H1 (cell line): ENCODE data around the gene UBR1. TPM values are rescaled to one million over a fixed set of nuclear protein-coding genes. Genes with fewer than 3 reads are reported as not detected.

Source experiments
- CTCF ChIA-PET: fragments of 300-600 bp; sonication (Branson Sonifier 250); formaldehyde crosslinking; loops from one replicate; lab custom pipeline; 2021; ENCODE audit not compliant: partially characterized antibody; lab: Charles Lee
- POLR2A ChIA-PET: fragments of 300-600 bp; sonication (Branson Sonifier 250); formaldehyde crosslinking; loops from one replicate; lab custom pipeline; 2021; ENCODE audit warnings: inconsistent platforms; ENCODE audit not compliant: partially characterized antibody; lab: Charles Lee
- DNase-seq, 2 experiments: peaks; one replicate each; pipeline versions ENCODE4 v3.0.0 to v3.0.0-alpha.2; 2010 to 2022; ENCODE audit warnings: low spot score in 2 of 2, low read depth in 1 of 2, mixed read lengths in 1 of 2
- FAIRE-seq: peaks from 2 replicates; lab custom pipeline; 2011; peaks lifted over from hg19 to GRCh38; lab: Jason Lieb, UNC
- H2AFZ ChIP-seq: 2 replicates; pipeline ENCODE4 v1.8.1; 2012; ENCODE audit warnings: low read length, inconsistent platforms
- H2AK5ac ChIP-seq: 2 replicates; pipeline ENCODE4 v1.6.1; 2013; ENCODE audit warnings: low read depth, low read length
- H2BK120ac ChIP-seq: replicated peaks from 2 replicates; pipeline ENCODE3; 2013; ENCODE audit warnings: low read depth, low read length, inconsistent platforms
- H2BK12ac ChIP-seq: 2 replicates; pipeline ENCODE4 v1.6.1; 2013; ENCODE audit warnings: low read depth, low read length
- H2BK15ac ChIP-seq: 2 replicates; pipeline ENCODE4 v1.6.1; 2013; ENCODE audit warnings: low read length
- H2BK20ac ChIP-seq: 2 replicates; pipeline ENCODE4 v1.6.1; 2013; ENCODE audit warnings: low read length
- H2BK5ac ChIP-seq: 2 replicates; pipeline ENCODE4 v1.6.1; 2013; ENCODE audit warnings: low read depth, low read length
- H3K14ac ChIP-seq: 2 replicates; pipeline ENCODE4 v1.6.1; 2013; ENCODE audit warnings: inconsistent platforms; ENCODE audit not compliant: insufficient read length
- H3K18ac ChIP-seq: 2 replicates; pipeline ENCODE4 v1.6.1; 2013; ENCODE audit warnings: low read length; ENCODE audit errors: extremely low read depth
- H3K23ac ChIP-seq: 2 replicates; pipeline ENCODE4 v1.6.1; 2013; ENCODE audit warnings: inconsistent platforms; ENCODE audit not compliant: insufficient read length
- H3K23me2 ChIP-seq: 2 replicates; pipeline ENCODE4 v1.6.1; 2013; ENCODE audit warnings: low read depth, low read length
- H3K27ac ChIP-seq: 2 replicates; pipeline ENCODE4 v1.6.1; 2011; ENCODE audit warnings: low read depth, low read length, inconsistent platforms
- H3K27me3 ChIP-seq, 4 experiments: replicated peaks in 1 of 4; 1 replicate in 1 of 4; 2 replicates in 3 of 4; pipeline versions ENCODE4 v1.6.1 to v1.8.1; 2011 to 2013; ENCODE audit warnings: low read length in 3 of 4, mild to moderate bottlenecking in 3 of 4, inconsistent platforms in 2 of 4, mixed read lengths in 2 of 4, moderate library complexity in 1 of 4; ENCODE audit not compliant: control insufficient read depth in 3 of 4, insufficient read depth in 3 of 4; ENCODE audit errors: extremely low read depth in 1 of 4
- H3K36me3 ChIP-seq, 4 experiments: 2 replicates each; pipeline versions ENCODE4 v1.6.1 to v1.8.1; 2011 to 2013; ENCODE audit warnings: mild to moderate bottlenecking in 4 of 4, low read length in 3 of 4, moderate library complexity in 2 of 4, control low read depth in 1 of 4, inconsistent platforms in 1 of 4; ENCODE audit not compliant: insufficient read depth in 4 of 4, control insufficient read depth in 2 of 4
- H3K4ac ChIP-seq: replicated peaks from 2 replicates; pipeline ENCODE3; 2013; ENCODE audit warnings: low read length, low read depth, mixed read lengths, inconsistent platforms; ENCODE audit not compliant: insufficient read length
- H3K4me1 ChIP-seq, 4 experiments: replicated peaks in 1 of 4; 1 replicate in 1 of 4; 2 replicates in 3 of 4; pipeline versions ENCODE4 v1.6.1 to v1.8.1; 2011 to 2013; ENCODE audit warnings: low read length in 3 of 4, inconsistent platforms in 2 of 4, mixed read lengths in 1 of 4; ENCODE audit not compliant: insufficient read depth in 4 of 4, control insufficient read depth in 3 of 4
- H3K4me2 ChIP-seq, 2 experiments: 2 replicates each; pipeline versions ENCODE4 v1.6.1 to v1.8.1; 2011 to 2013; ENCODE audit warnings: low read depth in 2 of 2, low read length in 2 of 2, control low read depth in 1 of 2, inconsistent platforms in 1 of 2, mild to moderate bottlenecking in 1 of 2; ENCODE audit not compliant: insufficient read depth in 1 of 2
- H3K4me3 ChIP-seq, 4 experiments: fragments of 200-600, 300-600 bp in 1 of 4; sonication (generic), shearing (Covaris generic), sonication (Bioruptor Twin) in 1 of 4; 2 replicates each; pipeline versions ENCODE4 v1.5.1 to v1.8.1; 2011 to 2016; ENCODE audit warnings: low read length in 4 of 4, low read depth in 3 of 4, control low read depth in 2 of 4, inconsistent platforms in 2 of 4, mild to moderate bottlenecking in 2 of 4, mixed read lengths in 1 of 4, moderate library complexity in 1 of 4; ENCODE audit not compliant: insufficient read depth in 2 of 4; ENCODE audit errors: extremely low read depth in 1 of 4
- H3K56ac ChIP-seq: replicated peaks from 2 replicates; pipeline ENCODE3; 2013; ENCODE audit warnings: low read depth, mild to moderate bottlenecking, mixed read lengths, low read length, inconsistent platforms; ENCODE audit not compliant: insufficient read length
- H3K79me1 ChIP-seq: 2 replicates; pipeline ENCODE4 v1.6.1; 2013; ENCODE audit warnings: low read depth, low read length, control low read depth
- H3K79me2 ChIP-seq, 2 experiments: 2 replicates each; pipeline versions ENCODE4 v1.6.1 to v1.8.1; 2012 to 2013; ENCODE audit warnings: low read length in 2 of 2, mild to moderate bottlenecking in 2 of 2, inconsistent platforms in 1 of 2; ENCODE audit not compliant: insufficient read depth in 2 of 2, control insufficient read depth in 1 of 2
- H3K9ac ChIP-seq, 4 experiments: replicated peaks in 1 of 4; 1 replicate in 1 of 4; 2 replicates in 3 of 4; pipeline versions ENCODE4 v1.6.1 to v1.8.1; 2011 to 2013; ENCODE audit warnings: low read depth in 3 of 4, low read length in 3 of 4, control low read depth in 2 of 4, mild to moderate bottlenecking in 2 of 4, moderate library complexity in 2 of 4, inconsistent platforms in 1 of 4; ENCODE audit errors: extremely low read depth in 1 of 4
- H3K9me3 ChIP-seq, 2 experiments: 2 replicates each; pipeline versions ENCODE4 v1.6.1 to v1.8.1; 2012 to 2013; ENCODE audit warnings: mild to moderate bottlenecking in 2 of 2, moderate library complexity in 2 of 2, control low read depth in 1 of 2, inconsistent platforms in 1 of 2, low read depth in 1 of 2, low read length in 1 of 2, mixed read lengths in 1 of 2; ENCODE audit not compliant: insufficient read depth in 2 of 2
- H4K20me1 ChIP-seq, 2 experiments: replicated peaks in 1 of 2; 2 replicates each; pipeline versions ENCODE3 to v1.8.1; 2011 to 2013; ENCODE audit warnings: inconsistent platforms in 2 of 2, low read length in 2 of 2, mild to moderate bottlenecking in 1 of 2; ENCODE audit not compliant: insufficient read depth in 2 of 2, control insufficient read depth in 1 of 2
- H4K5ac ChIP-seq: 2 replicates; pipeline ENCODE4 v1.6.1; 2013; ENCODE audit warnings: low read length, low read depth, mixed read lengths, inconsistent platforms; ENCODE audit not compliant: insufficient read length
- H4K8ac ChIP-seq: 2 replicates; pipeline ENCODE4 v1.8.0; 2013; ENCODE audit warnings: mild to moderate bottlenecking, moderate library complexity, low read length, inconsistent platforms; ENCODE audit not compliant: insufficient read depth; ENCODE audit errors: extremely low read depth
- H4K91ac ChIP-seq: replicated peaks from 2 replicates; pipeline ENCODE3; 2013; ENCODE audit warnings: low read length, mixed read lengths, inconsistent platforms; ENCODE audit not compliant: insufficient read length
- NRF1 ChIP-seq: IDR thresholded peaks from 2 replicates; pipeline ENCODE4 v1.6.1; 2011; ENCODE audit warnings: mild to moderate bottlenecking, low read depth, low read length, improper control_type of control experiment
- WGBS, 2 experiments: shearing (Covaris generic) in 1 of 2; methylation state at CpG; one replicate each; pipeline versions ENCODE4 v1.1.6 to v1.1.7; 2013 to 2015; ENCODE audit warnings: low lambda C conversion rate in 2 of 2, mixed read lengths in 2 of 2, inconsistent platforms in 1 of 2, low coverage in 1 of 2, missing lambda C conversion rate in 1 of 2; ENCODE audit not compliant: insufficient replicate concordance in 2 of 2, insufficient coverage in 1 of 2, insufficient read length in 1 of 2; ENCODE audit errors: extremely low coverage in 1 of 2, missing lambda C conversion rate in 1 of 2; 5-methylcytosine and 5-hydroxymethylcytosine counted together
- polyA plus RNA-seq, 7 experiments: library from polyadenylated mRNA; depleted of rRNA in 3 of 7; stranded (reverse) in 5 of 7; unstranded in 2 of 7; fragments of >200 nt in 5 of 7; fragments of 200-250 nt in 2 of 7; gene quantifications; 1 replicate in 5 of 7; 2 replicates in 1 of 7; 4 replicates in 1 of 7; pipeline versions ENCODE4 v1.2.1 to v1.2.3, GENCODE V29; 2011 to 2013; ENCODE audit warnings: missing spikeins in 2 of 7, mixed read lengths in 2 of 7
- total RNA-seq: library from RNA; stranded (reverse); fragmentation: NEBNext Ultra II Directional; extraction: Animal tissue kit (Norgen Biotek cat#: 25700); gene quantifications from 2 replicates; pipeline ENCODE4 v1.2.1, GENCODE V29; 2021

Gene UBR1
- total and polyA plus RNA-seq, 2 of the 8 experiments (the other 6 are each of a cell fraction or from before 2014, with no cell fraction given): 3.7 to 18.7 TPM

DNA sequence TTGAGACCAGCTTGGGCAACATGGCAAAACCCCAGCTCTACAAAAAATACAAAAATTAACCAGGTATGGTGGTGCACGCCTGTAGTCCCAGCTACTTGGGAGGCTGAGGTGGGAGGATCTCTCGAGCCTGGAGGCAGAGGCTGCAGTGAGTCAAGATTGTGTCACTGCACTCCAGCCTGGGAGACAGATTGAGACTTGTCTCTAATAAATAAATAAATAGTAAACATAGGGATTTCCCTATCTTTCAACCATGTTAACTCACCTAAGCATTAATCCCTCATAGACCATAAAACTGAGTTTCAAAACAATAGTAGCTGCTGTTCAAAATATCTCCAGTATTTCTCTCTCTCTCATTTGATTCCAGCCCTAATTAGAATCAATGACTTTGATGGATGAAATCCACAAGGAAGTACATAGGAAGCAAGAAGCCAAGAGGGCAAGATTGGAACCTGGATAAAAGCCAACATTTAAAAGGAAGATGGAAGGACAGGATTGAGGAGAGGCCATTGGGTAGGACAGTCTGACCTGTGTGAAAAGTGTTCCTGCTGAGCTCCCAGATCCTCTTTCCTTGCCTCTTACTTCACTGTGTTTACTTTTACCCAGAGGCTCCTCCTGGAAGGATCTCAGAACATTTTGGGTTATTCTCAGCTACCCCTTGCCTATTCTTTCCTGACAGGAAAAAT is 172.9 kb downstream of the UBR1 start:
- no peak overlapping the region for H3K14ac ChIP-seq
- H3K36me3 ChIP-seq: no peaks in the 10 kb centered on the region
- FAIRE-seq (no peak), DNase-seq (peak in 1 of 2 experiments; percentile 28)
- H3K27ac ChIP-seq: no peak overlapping the region
- no peak overlapping the region for H3K18ac ChIP-seq
- no peak overlapping the region for H2BK5ac ChIP-seq
- no peaks in the 10 kb centered on the region; the same call in 1 of the 2 replicates for H3K23me2 ChIP-seq
- H3K9ac ChIP-seq: no peak overlapping the region
- H3K27me3 ChIP-seq: no peaks in the 10 kb centered on the region
- H3K23ac ChIP-seq: no peak overlapping the region
- H3K56ac ChIP-seq: no peak overlapping the region
- H3K79me1 ChIP-seq: no peaks in the 10 kb centered on the region
- H4K20me1 ChIP-seq: no peaks in the 10 kb centered on the region
- peak overlapping the region; percentile 85; the same call in 1 of the 2 replicates for H2AFZ ChIP-seq
- H4K5ac ChIP-seq: no peak overlapping the region
- ChIA-PET CTCF (interaction anchor here (0.5 to 1.6 kb wide), 5 partner anchors 11 to 237 kb away, joined by 3 to 8 read pairs (median 4); no protein-coding TSS in a partner anchor), POLR2A (interaction anchor here (0.8 kb wide), 1 partner anchor 9 kb away, joined by 3 read pairs; no protein-coding TSS in a partner anchor)
- H3K9me3 ChIP-seq: no peaks in the 10 kb centered on the region
- H4K91ac ChIP-seq: no peak overlapping the region
- no peak overlapping the region for H2BK20ac ChIP-seq
- H2BK120ac ChIP-seq: no peak overlapping the region
- no peak overlapping the region for H2BK15ac ChIP-seq
- H3K4me2 ChIP-seq: no peak overlapping the region
- no peaks in the 10 kb centered on the region for H3K79me2 ChIP-seq
- H3K4ac ChIP-seq: no peak overlapping the region
- 100% methylated on average over 2 of the region's 2 CpGs; no CpG with 5 or more reads in 1 of the 2 experiments for WGBS, 2 experiments
- H2BK12ac ChIP-seq: no peak overlapping the region
- no peak overlapping the region for H4K8ac ChIP-seq
- no peak overlapping the region for H2AK5ac ChIP-seq
- no peak overlapping the region for H3K4me3 ChIP-seq
- H3K4me1 ChIP-seq: no peaks in the 10 kb centered on the region
- TF ChIP-seq NRF1: no peak
